ENCODE data around the gene U2AF1L4. TPM values are rescaled to one million over a fixed set of nuclear protein-coding genes. Genes with fewer than 3 reads are reported as not detected.
A peak's percentile ranks its signal among the peaks of the same experiment; 100 is the strongest.

The U2AF1L4 gene
- total and polyA plus RNA-seq, 10 of the 15 experiments (the other 5 are each of a cell fraction or from before 2014, with no cell fraction given), result 7.9 to 21.6 (median 15.1) TPM

DNA sequence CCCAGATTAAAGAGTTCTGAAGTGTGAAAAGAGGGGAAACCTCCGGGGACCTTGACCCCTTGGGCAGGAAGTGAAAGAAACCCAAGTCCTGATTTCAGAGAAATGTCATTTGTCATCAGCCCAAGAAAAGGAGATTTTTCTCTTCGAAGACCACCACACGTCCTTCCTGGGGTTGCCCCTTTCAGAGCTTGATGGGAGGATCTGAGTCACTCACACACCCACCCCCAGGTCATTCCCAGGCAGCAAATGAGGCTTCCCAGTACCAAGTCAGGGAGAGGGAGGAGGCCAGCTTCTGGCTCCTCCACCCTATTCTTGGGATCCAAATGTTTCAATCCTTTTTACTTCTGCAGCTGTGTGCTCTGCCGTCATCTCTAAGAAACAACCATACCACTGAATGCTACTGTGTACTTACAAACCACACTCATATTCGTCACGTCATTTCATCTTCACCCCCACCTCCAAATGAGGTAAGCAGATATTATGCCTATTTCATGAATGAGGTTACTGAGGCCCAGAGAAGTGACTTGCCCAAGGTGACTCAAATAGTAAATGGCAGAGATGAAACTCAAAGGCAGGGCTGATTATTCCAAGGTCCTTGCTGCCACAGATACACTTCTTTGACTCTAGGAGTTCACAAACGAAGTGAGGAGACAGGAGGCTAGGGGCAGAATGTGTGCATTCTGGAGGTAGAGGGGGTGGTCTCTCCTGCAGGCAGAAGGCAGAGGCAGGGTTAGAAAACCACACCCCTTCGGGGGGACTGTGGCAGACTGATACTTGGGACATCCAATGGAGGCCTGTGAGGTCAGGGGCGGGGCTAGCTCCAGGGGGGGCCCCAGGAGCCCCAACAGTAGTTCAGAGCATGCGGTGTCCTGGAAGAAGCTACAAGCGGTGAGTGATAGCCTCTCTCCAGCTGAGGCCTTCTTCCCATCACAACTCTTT lies 32.4 kb downstream of the U2AF1L4 start (continued):
- TF ChIP-seq, protein P1, sequence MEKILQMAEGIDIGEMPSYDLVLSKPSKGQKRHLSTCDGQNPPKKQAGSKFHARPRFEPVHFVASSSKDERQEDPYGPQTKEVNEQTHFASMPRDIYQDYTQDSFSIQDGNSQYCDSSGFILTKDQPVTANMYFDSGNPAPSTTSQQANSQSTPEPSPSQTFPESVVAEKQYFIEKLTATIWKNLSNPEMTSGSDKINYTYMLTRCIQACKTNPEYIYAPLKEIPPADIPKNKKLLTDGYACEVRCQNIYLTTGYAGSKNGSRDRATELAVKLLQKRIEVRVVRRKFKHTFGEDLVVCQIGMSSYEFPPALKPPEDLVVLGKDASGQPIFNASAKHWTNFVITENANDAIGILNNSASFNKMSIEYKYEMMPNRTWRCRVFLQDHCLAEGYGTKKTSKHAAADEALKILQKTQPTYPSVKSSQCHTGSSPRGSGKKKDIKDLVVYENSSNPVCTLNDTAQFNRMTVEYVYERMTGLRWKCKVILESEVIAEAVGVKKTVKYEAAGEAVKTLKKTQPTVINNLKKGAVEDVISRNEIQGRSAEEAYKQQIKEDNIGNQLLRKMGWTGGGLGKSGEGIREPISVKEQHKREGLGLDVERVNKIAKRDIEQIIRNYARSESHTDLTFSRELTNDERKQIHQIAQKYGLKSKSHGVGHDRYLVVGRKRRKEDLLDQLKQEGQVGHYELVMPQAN (conservative IDR thresholded peaks at IDR 0.05), result no peak
- TF ChIP-seq, protein P2, sequence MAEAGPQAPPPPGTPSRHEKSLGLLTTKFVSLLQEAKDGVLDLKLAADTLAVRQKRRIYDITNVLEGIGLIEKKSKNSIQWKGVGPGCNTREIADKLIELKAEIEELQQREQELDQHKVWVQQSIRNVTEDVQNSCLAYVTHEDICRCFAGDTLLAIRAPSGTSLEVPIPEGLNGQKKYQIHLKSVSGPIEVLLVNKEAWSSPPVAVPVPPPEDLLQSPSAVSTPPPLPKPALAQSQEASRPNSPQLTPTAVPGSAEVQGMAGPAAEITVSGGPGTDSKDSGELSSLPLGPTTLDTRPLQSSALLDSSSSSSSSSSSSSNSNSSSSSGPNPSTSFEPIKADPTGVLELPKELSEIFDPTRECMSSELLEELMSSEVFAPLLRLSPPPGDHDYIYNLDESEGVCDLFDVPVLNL (IDR thresholded peaks at IDR 0.05; ENCODE audit: low read depth, low read length), result no peak
- TF ChIP-seq CHD1 (IDR thresholded peaks at IDR 0.05; ENCODE audit: low read depth, low read length) (0 out of 2 replicates have a peak, but pooled peaks have one; percentile 52), RUNX3 (IDR thresholded peaks at IDR 0.05; ENCODE audit: low read length) (peak; percentile 86), ASH2L (IDR thresholded peaks at IDR 0.05; ENCODE audit: borderline replicate concordance, low read depth) (no peak), NFYA (IDR thresholded peaks at IDR 0.05; ENCODE audit: borderline replicate concordance, low read depth, low read length) (no peak), BRCA1 (IDR thresholded peaks at IDR 0.05; ENCODE audit: low read depth, low read length) (no peak), RFX5 (IDR thresholded peaks at IDR 0.05; ENCODE audit: low read depth, low read length) (0 out of 2 replicates have a peak, but pooled peaks have one; percentile 27), CBX5 (IDR thresholded peaks at IDR 0.05; ENCODE audit: low read depth) (no peak), ZNF217 (IDR thresholded peaks at IDR 0.05) (no peak), TCF12 (IDR thresholded peaks at IDR 0.05; ENCODE audit: low read depth, low read length) (no peak), PAX8 (IDR thresholded peaks at IDR 0.05) (no peak)
- TF ChIP-seq, protein P3, sequence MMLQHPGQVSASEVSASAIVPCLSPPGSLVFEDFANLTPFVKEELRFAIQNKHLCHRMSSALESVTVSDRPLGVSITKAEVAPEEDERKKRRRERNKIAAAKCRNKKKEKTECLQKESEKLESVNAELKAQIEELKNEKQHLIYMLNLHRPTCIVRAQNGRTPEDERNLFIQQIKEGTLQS (IDR thresholded peaks at IDR 0.05; ENCODE audit: borderline replicate concordance, extremely low read depth, low read depth, low read length), result no peak
- TF ChIP-seq, protein P4, sequence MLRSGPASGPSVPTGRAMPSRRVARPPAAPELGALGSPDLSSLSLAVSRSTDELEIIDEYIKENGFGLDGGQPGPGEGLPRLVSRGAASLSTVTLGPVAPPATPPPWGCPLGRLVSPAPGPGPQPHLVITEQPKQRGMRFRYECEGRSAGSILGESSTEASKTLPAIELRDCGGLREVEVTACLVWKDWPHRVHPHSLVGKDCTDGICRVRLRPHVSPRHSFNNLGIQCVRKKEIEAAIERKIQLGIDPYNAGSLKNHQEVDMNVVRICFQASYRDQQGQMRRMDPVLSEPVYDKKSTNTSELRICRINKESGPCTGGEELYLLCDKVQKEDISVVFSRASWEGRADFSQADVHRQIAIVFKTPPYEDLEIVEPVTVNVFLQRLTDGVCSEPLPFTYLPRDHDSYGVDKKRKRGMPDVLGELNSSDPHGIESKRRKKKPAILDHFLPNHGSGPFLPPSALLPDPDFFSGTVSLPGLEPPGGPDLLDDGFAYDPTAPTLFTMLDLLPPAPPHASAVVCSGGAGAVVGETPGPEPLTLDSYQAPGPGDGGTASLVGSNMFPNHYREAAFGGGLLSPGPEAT (IDR thresholded peaks at IDR 0.05; ENCODE audit: low read depth), result peak; percentile 70; the same call in 1 of the 2 replicates
- TF ChIP-seq, protein P5, sequence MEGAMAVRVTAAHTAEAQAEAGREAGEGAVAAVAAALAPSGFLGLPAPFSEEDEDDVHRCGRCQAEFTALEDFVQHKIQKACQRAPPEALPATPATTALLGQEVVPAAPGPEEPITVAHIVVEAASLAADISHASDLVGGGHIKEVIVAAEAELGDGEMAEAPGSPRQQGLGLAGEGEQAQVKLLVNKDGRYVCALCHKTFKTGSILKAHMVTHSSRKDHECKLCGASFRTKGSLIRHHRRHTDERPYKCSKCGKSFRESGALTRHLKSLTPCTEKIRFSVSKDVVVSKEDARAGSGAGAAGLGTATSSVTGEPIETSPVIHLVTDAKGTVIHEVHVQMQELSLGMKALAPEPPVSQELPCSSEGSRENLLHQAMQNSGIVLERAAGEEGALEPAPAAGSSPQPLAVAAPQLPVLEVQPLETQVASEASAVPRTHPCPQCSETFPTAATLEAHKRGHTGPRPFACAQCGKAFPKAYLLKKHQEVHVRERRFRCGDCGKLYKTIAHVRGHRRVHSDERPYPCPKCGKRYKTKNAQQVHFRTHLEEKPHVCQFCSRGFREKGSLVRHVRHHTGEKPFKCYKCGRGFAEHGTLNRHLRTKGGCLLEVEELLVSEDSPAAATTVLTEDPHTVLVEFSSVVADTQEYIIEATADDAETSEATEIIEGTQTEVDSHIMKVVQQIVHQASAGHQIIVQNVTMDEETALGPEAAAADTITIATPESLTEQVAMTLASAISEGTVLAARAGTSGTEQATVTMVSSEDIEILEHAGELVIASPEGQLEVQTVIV (IDR thresholded peaks at IDR 0.05; ENCODE audit: borderline replicate concordance, partially characterized antibody), result no peak
- TF ChIP-seq, protein P6, sequence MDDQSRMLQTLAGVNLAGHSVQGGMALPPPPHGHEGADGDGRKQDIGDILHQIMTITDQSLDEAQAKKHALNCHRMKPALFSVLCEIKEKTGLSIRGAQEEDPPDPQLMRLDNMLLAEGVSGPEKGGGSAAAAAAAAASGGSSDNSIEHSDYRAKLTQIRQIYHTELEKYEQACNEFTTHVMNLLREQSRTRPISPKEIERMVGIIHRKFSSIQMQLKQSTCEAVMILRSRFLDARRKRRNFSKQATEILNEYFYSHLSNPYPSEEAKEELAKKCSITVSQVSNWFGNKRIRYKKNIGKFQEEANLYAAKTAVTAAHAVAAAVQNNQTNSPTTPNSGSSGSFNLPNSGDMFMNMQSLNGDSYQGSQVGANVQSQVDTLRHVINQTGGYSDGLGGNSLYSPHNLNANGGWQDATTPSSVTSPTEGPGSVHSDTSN (IDR thresholded peaks at IDR 0.05; ENCODE audit: insufficient replicate concordance, low read depth, low read length), result peak; percentile 92

Data from GM12878 (cell line).